Prostate gland (tissue), 2 donors: ENCODE measurements around the gene IGFL2.

Source experiments
- POLR2A ChIP-seq: fragments of 450-650 bp; IDR thresholded peaks from one replicate; pipeline ENCODE4 v1.6.1; 2016; ENCODE audit warnings: antibody characterized with exemption, mild to moderate bottlenecking
- POLR2AphosphoS5 ChIP-seq: sonication (generic); formaldehyde crosslinking; IDR thresholded peaks from one replicate; pipeline ENCODE4 v1.6.1; 2017; ENCODE audit warnings: antibody characterized with exemption
- TF ChIP-seq, protein P1 (sequence below), 4 experiments: fragments of 200-600 bp in 2 of 4; fragments of 450-650 bp in 2 of 4; sonication (generic) in 2 of 4; IDR thresholded peaks; 1 replicate in 3 of 4; 2 replicates in 1 of 4; pipeline ENCODE4 v1.5.1; 2016 to 2019; ENCODE audit warnings: antibody characterized with exemption in 4 of 4, mild to moderate bottlenecking in 2 of 4, moderate library complexity in 2 of 4

DNA sequence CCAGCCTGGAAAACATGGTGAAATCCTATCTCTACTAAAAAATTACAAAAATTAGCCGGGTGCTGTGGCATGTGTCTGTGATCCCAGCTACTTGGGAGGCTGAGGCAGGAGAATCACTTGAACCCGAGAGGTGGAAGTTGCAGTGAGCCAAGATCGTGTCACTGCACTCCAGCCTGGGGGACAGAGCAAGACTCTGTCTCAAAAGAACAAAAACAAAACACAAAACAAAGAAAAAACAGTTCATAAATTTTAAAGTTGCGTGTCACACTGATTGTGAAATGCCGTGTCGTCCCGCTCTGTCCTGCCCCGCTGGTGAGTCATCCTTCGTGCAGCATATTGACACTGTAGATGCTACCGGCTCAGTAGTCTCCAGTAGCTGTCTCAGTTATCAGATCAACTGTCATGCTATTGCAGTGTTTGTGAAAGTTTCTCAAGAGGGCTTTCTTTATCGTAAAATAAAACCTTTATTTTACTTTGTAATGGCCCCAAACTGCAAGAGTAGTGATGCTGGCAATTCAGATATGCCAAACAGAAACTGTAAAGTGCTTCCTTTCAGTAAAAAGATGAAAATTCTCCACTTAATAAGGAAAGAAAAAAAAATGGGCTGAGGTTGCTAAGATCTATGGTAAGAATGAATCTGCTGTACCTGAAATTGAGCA is 45.1 kb downstream of the IGFL2 start:
- TF ChIP-seq, protein P1, sequence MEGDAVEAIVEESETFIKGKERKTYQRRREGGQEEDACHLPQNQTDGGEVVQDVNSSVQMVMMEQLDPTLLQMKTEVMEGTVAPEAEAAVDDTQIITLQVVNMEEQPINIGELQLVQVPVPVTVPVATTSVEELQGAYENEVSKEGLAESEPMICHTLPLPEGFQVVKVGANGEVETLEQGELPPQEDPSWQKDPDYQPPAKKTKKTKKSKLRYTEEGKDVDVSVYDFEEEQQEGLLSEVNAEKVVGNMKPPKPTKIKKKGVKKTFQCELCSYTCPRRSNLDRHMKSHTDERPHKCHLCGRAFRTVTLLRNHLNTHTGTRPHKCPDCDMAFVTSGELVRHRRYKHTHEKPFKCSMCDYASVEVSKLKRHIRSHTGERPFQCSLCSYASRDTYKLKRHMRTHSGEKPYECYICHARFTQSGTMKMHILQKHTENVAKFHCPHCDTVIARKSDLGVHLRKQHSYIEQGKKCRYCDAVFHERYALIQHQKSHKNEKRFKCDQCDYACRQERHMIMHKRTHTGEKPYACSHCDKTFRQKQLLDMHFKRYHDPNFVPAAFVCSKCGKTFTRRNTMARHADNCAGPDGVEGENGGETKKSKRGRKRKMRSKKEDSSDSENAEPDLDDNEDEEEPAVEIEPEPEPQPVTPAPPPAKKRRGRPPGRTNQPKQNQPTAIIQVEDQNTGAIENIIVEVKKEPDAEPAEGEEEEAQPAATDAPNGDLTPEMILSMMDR (IDR thresholded peaks at IDR 0.05), result no peak
- TF ChIP-seq POLR2A, result no peak
- TF ChIP-seq POLR2AphosphoS5, result peak; percentile 87
